ENCODE results near the gene PKD1L1. TPM values are rescaled to one million over a fixed set of nuclear protein-coding genes. Genes with fewer than 3 reads are reported as not detected.

The PKD1L1 gene
- total RNA-seq, 1 experiment from 2014 or later: 0.17 TPM

DNA sequence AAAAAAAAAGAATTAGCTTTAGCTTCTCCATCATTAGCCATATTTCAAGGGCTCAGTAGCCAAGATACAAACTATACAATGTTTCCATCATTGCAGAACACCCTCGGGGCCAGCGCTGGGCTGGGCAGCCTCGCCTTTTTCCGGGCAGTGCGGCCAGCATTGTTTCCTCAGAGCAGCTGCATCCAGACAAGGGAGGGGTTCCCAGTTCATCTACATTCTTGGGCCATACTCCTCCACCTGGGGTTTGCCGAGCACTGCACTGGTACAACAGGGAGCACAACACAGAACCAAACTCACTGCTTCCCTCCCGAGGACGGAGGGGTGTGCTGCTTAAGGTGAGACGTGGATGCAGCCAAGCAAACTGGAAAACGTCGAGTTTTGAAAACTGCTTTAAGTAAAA lies 2.4 kb upstream of the PKD1L1 start:
- Mint-ChIP-seq H3K27ac (peak overlapping the region in 1 of 3 experiments; percentile 25; a peak in 1 of 7 replicates), H3K27me3 (ENCODE audit: low read depth) (no peaks in the 10 kb centered on the region; the same call in 1 of the 2 replicates), H3K9me3 (no peaks in the 10 kb centered on the region), H3K4me3 (no peak overlapping the region), H3K4me1 (peaks cover 27 to 28% of the 10 kb centered on the region in 2 experiments), H3K36me3 (ENCODE audit: insufficient read depth in 1 of 3, low read depth in 3 of 3) (peaks cover 1 to 15% (median 9%) of the 10 kb centered on the region in 3 experiments; a peak in 5 of 7 replicates)
- no peak overlapping the region for H2AK5ac ChIP-seq (ENCODE audit: insufficient read length, low read length)
- peaks cover 3% of the 10 kb centered on the region; the same call in 1 of the 2 replicates for H3K4me1 ChIP-seq (ENCODE audit: insufficient read depth, low read length)
- H4K20me1 ChIP-seq (ENCODE audit: control insufficient read depth, insufficient read depth, insufficient read length): no peaks in the 10 kb centered on the region
- peak; percentile 26; the same call in 2 of the 3 replicates for TF ChIP-seq CTCF (conservative IDR thresholded peaks at IDR 0.05)
- no peak overlapping the region for H3K4ac ChIP-seq (ENCODE audit: low read depth, low read length)
- H3K23me2 ChIP-seq (ENCODE audit: insufficient read length, low read depth, low read length, poor library complexity, severe bottlenecking): no peaks in the 10 kb centered on the region
- no peak overlapping the region for H3K23ac ChIP-seq (ENCODE audit: insufficient read length, low read depth, low read length)
- H3K18ac ChIP-seq (ENCODE audit: insufficient read length, low read depth, low read length): no peak overlapping the region
- H2BK15ac ChIP-seq (ENCODE audit: low read depth, low read length): no peak overlapping the region
- H4K8ac ChIP-seq (replicated peaks; ENCODE audit: insufficient read length, low read depth, low read length): no peak overlapping the region
- DNase-seq: peak; percentile 29
- H2BK12ac ChIP-seq (ENCODE audit: insufficient read length, low read depth, low read length): no peak overlapping the region
- no peak overlapping the region for H3K9ac ChIP-seq (ENCODE audit: extremely low read depth, insufficient read length, low read length)
- no peak overlapping the region for H2BK5ac ChIP-seq (ENCODE audit: insufficient read length, low read length)
- H2AFZ ChIP-seq (ENCODE audit: low read length): no peak overlapping the region
- H3K27ac ChIP-seq (ENCODE audit: insufficient read length, low read depth, low read length): no peak overlapping the region
- H2BK120ac ChIP-seq (ENCODE audit: low read depth, low read length, poor library complexity, severe bottlenecking): no peak overlapping the region
- WGBS (ENCODE audit: extremely low coverage, insufficient read length, low lambda C conversion rate): no CpG with 5 or more reads among the region's 11 CpGs
- H3K27me3 ChIP-seq (ENCODE audit: insufficient read depth, low read length): no peaks in the 10 kb centered on the region
- no peaks in the 10 kb centered on the region for H3K79me1 ChIP-seq (ENCODE audit: insufficient read depth, low read depth, low read length, poor library complexity, severe bottlenecking)
- H3K4me2 ChIP-seq (ENCODE audit: insufficient read depth, insufficient read length, low read length): no peak overlapping the region
- H4K91ac ChIP-seq (ENCODE audit: insufficient read length, low read depth, low read length): no peak overlapping the region
- no peak overlapping the region for H3K14ac ChIP-seq (ENCODE audit: insufficient read depth, low read length)
- H3K9me3 ChIP-seq (ENCODE audit: control insufficient read depth, low read depth, low read length): no peaks in the 10 kb centered on the region
- H3K79me2 ChIP-seq (ENCODE audit: insufficient read depth, low read length): no peaks in the 10 kb centered on the region
- no peak overlapping the region for H3K56ac ChIP-seq (ENCODE audit: insufficient read length, low read depth, low read length)
- no peak overlapping the region for H4K5ac ChIP-seq (ENCODE audit: insufficient read length, low read depth, low read length)
- no peak overlapping the region for H2BK20ac ChIP-seq (ENCODE audit: low read depth, low read length, poor library complexity, severe bottlenecking)
- H3T11ph ChIP-seq (ENCODE audit: low read length): no peak overlapping the region
